ENCODE measurements around the gene SLC19A2. TPM values are rescaled to one million over a fixed set of nuclear protein-coding genes. Genes with fewer than 3 reads are reported as not detected.

SLC19A2 gene
- total RNA-seq, 4 donors from 2014 or later = 12.6 to 52.4 (median 16.7) TPM

DNA sequence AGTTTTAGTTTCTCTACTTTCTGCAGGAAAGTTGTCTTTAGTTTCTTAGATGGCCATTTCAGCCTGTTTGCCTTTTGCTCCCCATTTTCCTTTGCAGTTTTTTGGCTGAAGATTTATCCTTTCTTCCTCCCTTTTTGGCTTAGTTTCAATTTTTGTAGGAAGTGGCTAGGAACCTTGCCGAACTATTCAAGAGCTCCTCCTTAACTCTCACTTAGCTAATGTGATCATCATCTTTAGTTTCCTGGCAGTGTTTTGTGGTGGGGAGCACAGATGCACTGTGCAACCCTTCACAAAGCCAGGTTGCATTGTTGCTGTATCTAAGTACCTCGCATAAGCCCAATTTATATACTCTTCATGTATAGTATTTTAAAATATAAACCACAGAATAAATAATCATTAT lies 29.7 kb downstream of the SLC19A2 start:
- Histone ChIP-seq H3K36me3 (no peaks in the 10 kb centered on the region), H3K4me3 (no peak overlapping the region), H3K27me3 (no peaks in the 10 kb centered on the region), H3K9me3 (peaks cover 0 to 4% of the 10 kb centered on the region in 2 donors), H3K4me1 (no peaks in the 10 kb centered on the region), H3K27ac (no peak overlapping the region)
- no peak for TF ChIP-seq POLR2A (IDR thresholded peaks at IDR 0.05)
- TF ChIP-seq, protein P1, sequence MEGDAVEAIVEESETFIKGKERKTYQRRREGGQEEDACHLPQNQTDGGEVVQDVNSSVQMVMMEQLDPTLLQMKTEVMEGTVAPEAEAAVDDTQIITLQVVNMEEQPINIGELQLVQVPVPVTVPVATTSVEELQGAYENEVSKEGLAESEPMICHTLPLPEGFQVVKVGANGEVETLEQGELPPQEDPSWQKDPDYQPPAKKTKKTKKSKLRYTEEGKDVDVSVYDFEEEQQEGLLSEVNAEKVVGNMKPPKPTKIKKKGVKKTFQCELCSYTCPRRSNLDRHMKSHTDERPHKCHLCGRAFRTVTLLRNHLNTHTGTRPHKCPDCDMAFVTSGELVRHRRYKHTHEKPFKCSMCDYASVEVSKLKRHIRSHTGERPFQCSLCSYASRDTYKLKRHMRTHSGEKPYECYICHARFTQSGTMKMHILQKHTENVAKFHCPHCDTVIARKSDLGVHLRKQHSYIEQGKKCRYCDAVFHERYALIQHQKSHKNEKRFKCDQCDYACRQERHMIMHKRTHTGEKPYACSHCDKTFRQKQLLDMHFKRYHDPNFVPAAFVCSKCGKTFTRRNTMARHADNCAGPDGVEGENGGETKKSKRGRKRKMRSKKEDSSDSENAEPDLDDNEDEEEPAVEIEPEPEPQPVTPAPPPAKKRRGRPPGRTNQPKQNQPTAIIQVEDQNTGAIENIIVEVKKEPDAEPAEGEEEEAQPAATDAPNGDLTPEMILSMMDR (IDR thresholded peaks at IDR 0.05) = no peak
- DNase-seq = no peak
- intact Hi-C loops (cut with DNase I; ENCODE audit: low total_unique reads) = no loop called here

DNA sequence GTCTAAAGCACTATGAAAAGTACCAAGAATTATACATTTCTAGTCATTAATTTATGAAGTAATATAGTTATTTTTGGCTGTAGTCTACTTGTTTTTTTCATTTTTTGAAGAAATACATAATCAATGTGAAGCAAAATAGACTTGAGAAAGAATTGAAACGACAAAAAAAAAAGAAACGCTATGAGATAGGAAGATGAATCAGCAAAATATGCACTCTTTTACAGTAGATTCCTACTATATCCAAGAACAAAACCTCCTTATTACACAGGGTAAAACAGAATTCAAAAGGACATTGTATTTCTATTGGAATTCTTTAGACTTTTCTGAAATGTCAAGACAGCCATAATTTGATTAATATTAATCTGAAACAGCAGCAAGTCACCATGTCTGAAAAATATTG lies 32.8 kb downstream of the SLC19A2 start:
- TF ChIP-seq POLR2A (IDR thresholded peaks at IDR 0.05) = no peak
- TF ChIP-seq, protein P1 (IDR thresholded peaks at IDR 0.05) = no peak
- Histone ChIP-seq H3K4me3 (no peak overlapping the region), H3K4me1 (no peaks in the 10 kb centered on the region), H3K9me3 (peaks cover 0 to 4% of the 10 kb centered on the region in 2 donors), H3K36me3 (no peaks in the 10 kb centered on the region), H3K27ac (no peak overlapping the region), H3K27me3 (no peaks in the 10 kb centered on the region)
- DNase-seq = no peak
- intact Hi-C loops (cut with DNase I; ENCODE audit: low total_unique reads) = no loop called here

DNA sequence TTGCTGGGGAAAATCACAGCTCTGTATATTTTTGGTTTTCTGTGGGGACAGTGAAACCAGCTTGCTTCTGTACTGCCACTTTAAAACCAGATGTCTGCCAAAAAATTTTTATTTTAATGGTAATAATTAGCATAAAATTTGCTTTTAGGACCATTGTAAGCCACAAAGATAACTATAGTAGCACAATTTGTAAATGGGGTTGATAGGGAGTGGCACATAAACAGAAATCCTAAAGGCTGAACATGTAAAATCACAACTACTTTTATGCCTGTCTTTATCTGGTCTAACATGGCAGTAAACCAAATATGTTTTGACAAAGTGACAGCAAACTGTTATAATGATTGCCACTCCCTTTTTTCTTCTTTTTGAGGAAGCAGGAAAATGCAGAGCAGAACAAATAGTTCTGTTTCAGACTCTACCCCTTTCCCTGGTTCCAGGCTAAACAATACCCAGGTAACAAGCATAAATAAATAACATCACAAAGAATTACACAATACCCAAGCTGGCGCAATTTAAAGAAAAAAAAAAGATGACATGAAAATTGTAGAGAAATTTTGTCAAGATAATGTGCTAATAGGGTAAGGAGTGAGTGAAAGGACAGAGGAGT lies 34.4 kb downstream of the SLC19A2 start:
- Histone ChIP-seq H3K4me3 (no peak overlapping the region), H3K27ac (no peak overlapping the region), H3K27me3 (no peaks in the 10 kb centered on the region), H3K9me3 (no peaks in the 10 kb centered on the region), H3K36me3 (no peaks in the 10 kb centered on the region), H3K4me1 (no peaks in the 10 kb centered on the region)
- TF ChIP-seq POLR2A (IDR thresholded peaks at IDR 0.05) = no peak
- TF ChIP-seq, protein P1 (IDR thresholded peaks at IDR 0.05) = no peak
- DNase-seq = no peak
- intact Hi-C loops (cut with DNase I; ENCODE audit: low total_unique reads) = no loop called here

DNA sequence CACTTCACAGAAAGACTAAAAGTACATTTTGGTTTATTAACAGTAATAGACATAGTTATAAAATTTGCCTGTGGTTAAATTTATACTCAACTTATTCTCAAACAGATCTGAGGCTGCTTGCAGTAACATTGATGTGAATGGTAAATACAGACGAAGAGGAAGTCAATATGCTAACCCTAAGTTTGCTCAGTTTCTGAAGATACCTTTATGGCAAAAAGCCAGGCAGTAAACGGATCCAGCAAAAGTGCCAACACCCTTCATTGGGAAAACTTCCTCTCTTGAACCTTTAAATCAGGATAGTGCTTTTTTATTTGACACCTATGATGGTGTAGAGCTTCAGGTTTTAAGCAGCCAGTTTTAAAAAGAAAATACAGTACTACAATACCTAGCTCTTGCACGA lies 41.8 kb downstream of the SLC19A2 start:
- TF ChIP-seq, protein P1 (IDR thresholded peaks at IDR 0.05) = no peak
- TF ChIP-seq POLR2A (IDR thresholded peaks at IDR 0.05) = no peak

DNA sequence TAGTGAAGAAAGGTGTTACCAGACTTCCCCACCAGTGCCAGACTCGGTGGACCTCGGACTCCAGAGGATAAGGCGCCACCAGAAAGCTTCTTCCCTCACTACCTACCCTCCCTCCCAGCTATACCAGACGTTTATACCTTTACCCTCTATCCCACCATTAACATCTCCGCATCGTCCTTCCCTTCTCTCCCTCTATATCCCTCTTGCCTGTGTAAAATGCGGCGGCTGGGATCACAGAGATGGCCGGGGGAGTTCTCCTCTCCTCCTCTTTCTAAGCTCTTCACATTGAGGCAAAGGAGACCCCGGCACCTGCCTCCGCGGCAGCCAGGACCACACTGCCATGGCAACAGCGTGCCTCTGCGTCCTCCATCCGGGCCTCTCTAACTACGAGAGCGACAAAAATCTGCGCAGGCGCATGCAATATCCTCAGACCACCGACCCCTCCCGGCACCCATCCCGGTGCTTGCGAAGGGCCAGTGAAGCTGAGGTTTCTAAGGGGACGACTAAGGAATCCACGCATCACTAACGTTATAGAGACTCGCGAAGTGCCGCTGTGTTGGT lies 58.6 kb downstream of the SLC19A2 start, which contains the start of gene CCDC181:
TSS of gene CCDC181 (minus strand) at position 394 of the 561 bp plus-strand sequence. CDS start 2,547 bp downstream, outside the sequence.
- H3K9me3 ChIP-seq = peaks cover 0 to under 1% of the 10 kb centered on the region in 2 donors
- peak; percentile 34 to 52 for DNase-seq
- TF ChIP-seq POLR2A (IDR thresholded peaks at IDR 0.05) = no peak
- TF ChIP-seq, protein P1 (IDR thresholded peaks at IDR 0.05) = no peak

More for the DNA sequence above, 41.8 kb downstream of the SLC19A2 start:
- Histone ChIP-seq H3K27me3 (no peaks in the 10 kb centered on the region), H3K27ac (no peak overlapping the region), H3K36me3 (no peaks in the 10 kb centered on the region), H3K9me3 (no peaks in the 10 kb centered on the region), H3K4me3 (no peak overlapping the region), H3K4me1 (no peaks in the 10 kb centered on the region)
- intact Hi-C loops (cut with DNase I; ENCODE audit: low total_unique reads) = no loop called here
- DNase-seq = no peak

More for the DNA sequence above, 58.6 kb downstream of the SLC19A2 start, which contains the start of gene CCDC181:
- intact Hi-C loops (cut with DNase I; ENCODE audit: low total_unique reads) = no loop called here
- Histone ChIP-seq H3K4me1 (no peaks in the 10 kb centered on the region), H3K27ac (peak within 1 kb of the TSS in 1 of 2 donors; percentile 6), H3K4me3 (peak within 1 kb of the TSS; percentile 32 to 45), H3K36me3 (no peaks in the 10 kb centered on the region), H3K27me3 (no peaks in the 10 kb centered on the region)
